IPS DF 19.7 (cell line): ENCODE data around the gene ZBED6.

Experiments used
- DNase-seq: peaks from one replicate; pipeline ENCODE4 v3.0.0-alpha.2; 2013; ENCODE audit warnings: low read depth, low spot score

The ZBED6 gene

GRCh38 chr1:203839081-203839480 lies 43.7 kb downstream of the ZBED6 start:
- DNase-seq = no peak

GRCh38 chr1:203840208-203840808 lies 44.9 kb downstream of the ZBED6 start:
- no peak for DNase-seq

- DNase-seq = no peak
These were observed 47.1 kb downstream of the ZBED6 start for GRCh38 chr1:203842559-203842876.

DNA sequence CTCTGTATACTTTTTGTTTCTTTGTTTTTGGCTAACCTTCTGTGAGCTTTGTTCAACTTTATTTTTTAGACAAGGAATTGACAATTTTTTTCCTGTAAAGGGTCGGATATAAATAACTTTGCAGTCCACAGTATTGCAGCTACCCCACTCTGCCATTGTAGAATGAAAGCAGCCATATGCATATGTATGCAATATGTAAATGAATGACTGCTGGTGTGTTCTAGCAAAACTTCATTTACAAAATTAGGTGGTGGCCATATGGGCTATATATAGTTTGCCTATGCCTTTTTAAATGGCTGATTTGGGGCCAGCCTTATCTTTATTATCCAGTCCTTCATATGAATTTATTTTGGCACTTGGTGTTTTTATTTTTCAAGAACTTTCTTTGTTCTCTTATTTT lies 48.0 kb downstream of the ZBED6 start:
- DNase-seq = no peak
